SU-DHL-6 (cell line): ENCODE data around the gene ZNF337.

ENCODE experiments used
- H2AFZ ChIP-seq: fragments of 200-600 bp; sonication (generic); 2 replicates; pipeline ENCODE4 v1.6.1; 2014; ENCODE audit warnings: low read depth, mild to moderate bottlenecking, moderate library complexity, mixed read lengths, antibody characterized with exemption, low read length; ENCODE audit not compliant: severe bottlenecking
- H3F3A ChIP-seq: fragments of 200-600 bp; shearing (Covaris generic); 2 replicates; pipeline ENCODE4 v1.6.0; 2016; ENCODE audit warnings: antibody characterized with exemption, mild to moderate bottlenecking; ENCODE audit not compliant: insufficient read depth
- H3K27ac ChIP-seq: fragments of 200-600 bp; sonication (generic); 2 replicates; pipeline ENCODE4 v1.5.1; 2016; ENCODE audit warnings: low read depth, mild to moderate bottlenecking, low read length, moderate library complexity, mixed read lengths
- H3K27me3 ChIP-seq: fragments of 200-600 bp; sonication (generic), shearing (Covaris generic); 2 replicates; pipeline ENCODE4 v1.6.0; 2014; ENCODE audit warnings: mild to moderate bottlenecking, low read length
- H3K36me3 ChIP-seq: fragments of 200-600 bp; sonication (generic); 2 replicates; pipeline ENCODE4 v1.6.1; 2014; ENCODE audit warnings: mild to moderate bottlenecking, low read length, mixed read lengths
- H3K4me2 ChIP-seq: fragments of 300-600, 200-600 bp; shearing (Covaris generic), sonication (generic); 2 replicates; pipeline ENCODE4 v1.6.0; 2014; ENCODE audit warnings: low read length, low read depth, mild to moderate bottlenecking; ENCODE audit not compliant: poor library complexity, severe bottlenecking
- H3K4me3 ChIP-seq: fragments of 200-600 bp; sonication (generic); 2 replicates; pipeline ENCODE4 v1.5.1; 2014; ENCODE audit warnings: antibody characterized with exemption, low read length, mild to moderate bottlenecking, mixed read lengths; ENCODE audit not compliant: insufficient read depth, poor library complexity, severe bottlenecking
- H3K79me2 ChIP-seq: fragments of 200-600 bp; sonication (generic); 2 replicates; pipeline ENCODE4 v1.6.1; 2014; ENCODE audit warnings: mild to moderate bottlenecking, low read length, moderate library complexity; ENCODE audit not compliant: insufficient read depth
- H3K9ac ChIP-seq: fragments of 200-600 bp; sonication (generic); 2 replicates; pipeline ENCODE4 v1.7.0; 2014; ENCODE audit warnings: mild to moderate bottlenecking, low read length
- H3K9me2 ChIP-seq: fragments of 200-600 bp; sonication (generic); replicated peaks from 2 replicates; pipeline ENCODE4 v1.6.1; 2014; ENCODE audit warnings: low read length; ENCODE audit not compliant: insufficient read depth
- H3K9me3 ChIP-seq: fragments of 200-600 bp; sonication (generic); 2 replicates; pipeline ENCODE4 v1.6.1; 2014; ENCODE audit warnings: low read length, mixed read lengths; ENCODE audit not compliant: insufficient read depth
- H4K20me1 ChIP-seq: fragments of 200-600 bp; sonication (generic); 2 replicates; pipeline ENCODE4 v1.6.1; 2014; ENCODE audit warnings: low read depth, mild to moderate bottlenecking, antibody characterized with exemption, low read length, moderate library complexity, mixed read lengths
- CTCF ChIP-seq: fragments of 200-600 bp; sonication (generic); IDR thresholded peaks from one replicate; pipeline ENCODE4 v1.5.1; 2017; ENCODE audit warnings: antibody characterized with exemption, mild to moderate bottlenecking, low read length, moderate library complexity; ENCODE audit not compliant: insufficient read depth, poor library complexity, severe bottlenecking
- EZH2phosphoT487 ChIP-seq: fragments of 200-600 bp; sonication (generic), shearing (Covaris generic); conservative IDR thresholded peaks from 2 replicates; pipeline ENCODE4 v1.6.1; 2018; ENCODE audit warnings: mild to moderate bottlenecking, antibody characterized with exemption, low read length, moderate library complexity, mixed read lengths

Gene ZNF337

GRCh38 chr20:25644814-25645213 is 51.8 kb downstream of the ZNF337 start:
- H3K36me3 ChIP-seq, result peaks cover 9% of the 10 kb centered on the region; the same call in 1 of the 2 replicates
- no peak for TF ChIP-seq CTCF
- no peak for TF ChIP-seq EZH2phosphoT487
- H3K9me3 ChIP-seq, result no peaks in the 10 kb centered on the region
- H4K20me1 ChIP-seq, result no peaks in the 10 kb centered on the region
- H3K79me2 ChIP-seq, result no peaks in the 10 kb centered on the region
- no peak overlapping the region for H3K4me3 ChIP-seq
- H3F3A ChIP-seq, result 0 out of 2 replicates have a peak, but pooled peaks cover 3% of the 10 kb centered on the region
- H3K9me2 ChIP-seq, result no peaks in the 10 kb centered on the region
- no peak overlapping the region for H3K9ac ChIP-seq
- H2AFZ ChIP-seq, result no peak overlapping the region
- no peaks in the 10 kb centered on the region for H3K27me3 ChIP-seq
- H3K4me2 ChIP-seq, result no peak overlapping the region
- H3K27ac ChIP-seq, result no peak overlapping the region

- TF ChIP-seq EZH2phosphoT487, result no peak
- no peak for TF ChIP-seq CTCF
- Histone ChIP-seq H3K27ac (no peak overlapping the region), H3K27me3 (no peaks in the 10 kb centered on the region), H3K9ac (no peak overlapping the region), H3K79me2 (no peaks in the 10 kb centered on the region), H3K36me3 (peaks cover 9% of the 10 kb centered on the region; the same call in 1 of the 2 replicates), H3K4me2 (no peak overlapping the region), H4K20me1 (no peaks in the 10 kb centered on the region), H3F3A (0 out of 2 replicates have a peak, but pooled peaks cover 3% of the 10 kb centered on the region), H2AFZ (no peak overlapping the region), H3K9me3 (no peaks in the 10 kb centered on the region), H3K4me3 (no peak overlapping the region), H3K9me2 (no peaks in the 10 kb centered on the region)
These were observed 52.9 kb downstream of the ZNF337 start for GRCh38 chr20:25643716-25644115.

- Histone ChIP-seq H3K27me3 (no peaks in the 10 kb centered on the region), H3K4me2 (no peak overlapping the region), H3F3A (0 out of 2 replicates have a peak, but pooled peaks cover 3% of the 10 kb centered on the region), H3K9ac (no peak overlapping the region), H3K4me3 (no peak overlapping the region), H3K79me2 (no peaks in the 10 kb centered on the region), H4K20me1 (no peaks in the 10 kb centered on the region), H3K36me3 (peaks cover 40% of the 10 kb centered on the region), H2AFZ (no peak overlapping the region), H3K27ac (no peak overlapping the region), H3K9me3 (peaks cover 19% of the 10 kb centered on the region; the same call in 1 of the 2 replicates), H3K9me2 (no peaks in the 10 kb centered on the region)
- no peak for TF ChIP-seq CTCF
- TF ChIP-seq EZH2phosphoT487, result no peak
These were observed 59.4 kb downstream of the ZNF337 start for GRCh38 chr20:25637247-25637646.
